ENCODE measurements around the gene NRXN2. TPM values are rescaled to one million over a fixed set of nuclear protein-coding genes. Genes with fewer than 3 reads are reported as not detected.

NRXN2 gene
- total RNA-seq, 1 experiment from 2014 or later = 0.15 TPM

GRCh38 chr11:64687204-64687603 lies 35.8 kb downstream of the NRXN2 start:
- intact Hi-C loops (cut with micrococcal nuclease; ENCODE audit: unreplicated experiment) = no loop called here
- ATAC-seq (no peak), DNase-seq (ENCODE audit: low read depth, low spot score) (no peak)
- Histone ChIP-seq H3K27me3 (ENCODE audit: control insufficient read depth, insufficient read depth, low read length) (peaks cover 3% of the 10 kb centered on the region), H3K36me3 (ENCODE audit: control insufficient read depth, insufficient read depth, low read length) (no peaks in the 10 kb centered on the region), H3K4me1 (ENCODE audit: control insufficient read depth, insufficient read depth, low read length) (no peaks in the 10 kb centered on the region), H3K9me3 (ENCODE audit: control insufficient read depth, insufficient read depth, low read depth, low read length) (no peaks in the 10 kb centered on the region), H3K4me3 (ENCODE audit: low read depth in 2 of 2, low read length in 2 of 2) (no peak overlapping the region), H3K27ac (ENCODE audit: low read length) (no peak overlapping the region)
- in situ Hi-C loops (cut with HindIII; ENCODE audit: low pct_unique_long_range_greater_than_20kb, low sequenced_read_pairs) = no loop called here
- ChIA-PET CTCF (no interaction called here), POLR2A (no interaction called here)
- BruUV-seq (replicated peaks) = no TSS peak
- TF ChIP-seq REST (IDR thresholded peaks at IDR 0.05; ENCODE audit: insufficient read depth in 1 of 2, low read depth in 2 of 2, low read length in 1 of 2) (no peak), SIN3A (IDR thresholded peaks at IDR 0.05; ENCODE audit: borderline replicate concordance, insufficient read depth, low read depth, low read length) (no peak), POLR2AphosphoS5 (IDR thresholded peaks at IDR 0.05; ENCODE audit: low read depth, low read length) (no peak), TCF7L2 (IDR thresholded peaks at IDR 0.05; ENCODE audit: low read depth, low read length) (no peak), CTCF (IDR thresholded peaks at IDR 0.05) (no peak)

- Histone ChIP-seq H3K4me3 (ENCODE audit: low read depth in 2 of 2, low read length in 2 of 2) (no peak overlapping the region), H3K36me3 (ENCODE audit: control insufficient read depth, insufficient read depth, low read length) (no peaks in the 10 kb centered on the region), H3K4me1 (ENCODE audit: control insufficient read depth, insufficient read depth, low read length) (no peaks in the 10 kb centered on the region), H3K27me3 (ENCODE audit: control insufficient read depth, insufficient read depth, low read length) (peaks cover 4% of the 10 kb centered on the region), H3K9me3 (ENCODE audit: control insufficient read depth, insufficient read depth, low read depth, low read length) (no peaks in the 10 kb centered on the region), H3K27ac (ENCODE audit: low read length) (no peak overlapping the region)
- in situ Hi-C loops (cut with HindIII; ENCODE audit: low pct_unique_long_range_greater_than_20kb, low sequenced_read_pairs) = no loop called here
- ChIA-PET CTCF (interaction anchor here (0.6 kb wide), 1 partner anchor 280 kb away, joined by 3 read pairs; no protein-coding TSS in a partner anchor), POLR2A (no interaction called here)
- intact Hi-C loops (cut with micrococcal nuclease; ENCODE audit: unreplicated experiment) = no loop called here
- TF ChIP-seq POLR2AphosphoS5 (IDR thresholded peaks at IDR 0.05; ENCODE audit: low read depth, low read length) = no peak
- TF ChIP-seq SIN3A (IDR thresholded peaks at IDR 0.05; ENCODE audit: borderline replicate concordance, insufficient read depth, low read depth, low read length) = no peak
- no peak for TF ChIP-seq CTCF (IDR thresholded peaks at IDR 0.05)
- TF ChIP-seq TCF7L2 (IDR thresholded peaks at IDR 0.05; ENCODE audit: low read depth, low read length) = no peak
- TF ChIP-seq REST (IDR thresholded peaks at IDR 0.05; ENCODE audit: insufficient read depth in 1 of 2, low read depth in 2 of 2, low read length in 1 of 2) = no peak
- BruUV-seq (replicated peaks) = no TSS peak
- ATAC-seq = no peak
- no peak for DNase-seq (ENCODE audit: low read depth, low spot score)
Observed at GRCh38 chr11:64686466-64687170, 36.4 kb downstream of the NRXN2 start.
